Natural killer cell (primary cell): ENCODE measurements around the gene MTFR2. TPM values are rescaled to one million over a fixed set of nuclear protein-coding genes. Genes with fewer than 3 reads are reported as not detected.

Experiments used
- ATAC-seq, 3 donors: fragments of 150-1000 bp in 2 of 3; fragments of 200-7000 bp in 1 of 3; cut with Tn5 transposase; 1 replicate in 1 of 3; 2 replicates in 2 of 3; pipeline ENCODE4 v1.10.0; 2021; ENCODE audit warnings: mild to moderate bottlenecking in 2 of 3, moderate library complexity in 2 of 3
- DNase-seq, 2 donors: peaks; one replicate each; pipeline versions ENCODE4 v3.0.0 to v3.0.0-alpha.2; 2013 to 2021; ENCODE audit warnings: mixed read lengths in 1 of 2
- H3K27ac ChIP-seq: one replicate; pipeline ENCODE4 v1.5.1; 2013; ENCODE audit warnings: mild to moderate bottlenecking, low read length
- H3K27me3 ChIP-seq: one replicate; pipeline ENCODE4 v1.6.1; 2013; ENCODE audit warnings: low read length; ENCODE audit not compliant: control insufficient read depth, insufficient read depth
- H3K36me3 ChIP-seq: one replicate; pipeline ENCODE4 v1.6.1; 2013; ENCODE audit warnings: low read length; ENCODE audit not compliant: control insufficient read depth, insufficient read depth
- H3K4me1 ChIP-seq: one replicate; pipeline ENCODE4 v1.6.1; 2013; ENCODE audit warnings: low read length; ENCODE audit not compliant: control insufficient read depth, insufficient read depth
- H3K4me3 ChIP-seq: one replicate; pipeline ENCODE4 v1.5.1; 2013; ENCODE audit warnings: low read length
- H3K9me3 ChIP-seq: one replicate; pipeline ENCODE4 v1.6.1; 2013; ENCODE audit warnings: low read length; ENCODE audit not compliant: control insufficient read depth, insufficient read depth
- H3K27ac Mint-ChIP-seq, 2 donors: one replicate each; pipeline ENCODE4 v1.8.0; 2022; ENCODE audit warnings: mild to moderate bottlenecking in 2 of 2, mixed read lengths in 2 of 2, moderate library complexity in 1 of 2
- H3K27me3 Mint-ChIP-seq, 2 donors: one replicate each; pipeline ENCODE4 v1.8.0; 2022; ENCODE audit warnings: low read depth in 2 of 2, mixed read lengths in 2 of 2
- H3K36me3 Mint-ChIP-seq: one replicate; pipeline ENCODE4 v1.8.0; 2022; ENCODE audit warnings: mixed read lengths
- H3K4me1 Mint-ChIP-seq, 2 donors: one replicate each; pipeline ENCODE4 v1.8.0; 2022; ENCODE audit warnings: mixed read lengths in 2 of 2
- H3K4me3 Mint-ChIP-seq: one replicate; pipeline ENCODE4 v1.8.0; 2022; ENCODE audit warnings: mild to moderate bottlenecking, moderate library complexity, mixed read lengths
- H3K9me3 Mint-ChIP-seq, 2 donors: one replicate each; pipeline ENCODE4 v1.8.0; 2022; ENCODE audit warnings: mixed read lengths in 2 of 2
- CTCF ChIP-seq: fragments of 200-600 bp; IDR thresholded peaks from one replicate; pipeline ENCODE4 v1.8.0; 2022; ENCODE audit warnings: antibody characterized with exemption
- WGBS: methylation state at CpG from one replicate; pipeline ENCODE4 v1.1.7; 2013; ENCODE audit warnings: missing lambda C conversion rate; ENCODE audit not compliant: insufficient coverage; 5-methylcytosine and 5-hydroxymethylcytosine counted together
- intact Hi-C: fragments of 100-400 bp; cut with micrococcal nuclease; formaldehyde crosslinking; loops from one replicate; pipeline ENCODE4 v1.14.2; 2022
- total RNA-seq, 4 donors: library from RNA; stranded (reverse); fragments of 120-200 nt in 1 of 4; gene quantifications; one replicate each; pipeline versions ENCODE4 v1.2.3 to v1.2.4, GENCODE V29; 2013 to 2022

The MTFR2 gene
- total RNA-seq, 3 donors from 2014 or later (not counting 1 experiment from before 2014, with no cell fraction given) = 1.7 to 2.1 (median 2.0) TPM

GRCh38 chr6:136244061-136244616 is 6.0 kb downstream of the MTFR2 start:
- Histone ChIP-seq H3K9me3 (no peaks in the 10 kb centered on the region), H3K27ac (no peak overlapping the region), H3K4me3 (no peak overlapping the region), H3K27me3 (no peaks in the 10 kb centered on the region), H3K4me1 (no peaks in the 10 kb centered on the region), H3K36me3 (no peaks in the 10 kb centered on the region)
- Mint-ChIP-seq H3K36me3 (no peaks in the 10 kb centered on the region), H3K4me1 (peaks cover 0 to 4% of the 10 kb centered on the region in 2 donors), H3K27ac (no peak overlapping the region), H3K4me3 (no peak overlapping the region), H3K9me3 (no peaks in the 10 kb centered on the region), H3K27me3 (no peaks in the 10 kb centered on the region)
- TF ChIP-seq CTCF = no peak
- no peak for ATAC-seq
- no peak for DNase-seq
- 98% methylated on average over 5 of the region's 5 CpGs for WGBS
- intact Hi-C loops = no loop called here

- no peak overlapping the region for H3K4me3 ChIP-seq
- intact Hi-C loops = no loop called here
- H3K27ac Mint-ChIP-seq = no peak overlapping the region
- no peaks in the 10 kb centered on the region for H3K36me3 ChIP-seq
- no peaks in the 10 kb centered on the region for H3K4me1 ChIP-seq
- no peaks in the 10 kb centered on the region for H3K27me3 ChIP-seq
- H3K27ac ChIP-seq = no peak overlapping the region
- no peaks in the 10 kb centered on the region for H3K27me3 Mint-ChIP-seq
- 66% methylated on average over 9 of the region's 9 CpGs for WGBS
- ATAC-seq (no peak), DNase-seq (no peak)
- no peaks in the 10 kb centered on the region for H3K9me3 ChIP-seq
- no peak overlapping the region for H3K4me3 Mint-ChIP-seq
- TF ChIP-seq CTCF = no peak
- H3K9me3 Mint-ChIP-seq = no peaks in the 10 kb centered on the region
- no peaks in the 10 kb centered on the region for H3K4me1 Mint-ChIP-seq
- H3K36me3 Mint-ChIP-seq = no peaks in the 10 kb centered on the region
Measured at GRCh38 chr6:136236466-136237293, 13.4 kb downstream of the MTFR2 start.

GRCh38 chr6:136235233-136235564 is 14.9 kb downstream of the MTFR2 start:
- 94% methylated on average over 4 of the region's 4 CpGs for WGBS
- Mint-ChIP-seq H3K4me3 (no peak overlapping the region), H3K36me3 (no peaks in the 10 kb centered on the region), H3K4me1 (no peaks in the 10 kb centered on the region), H3K27ac (no peak overlapping the region), H3K27me3 (no peaks in the 10 kb centered on the region), H3K9me3 (no peaks in the 10 kb centered on the region)
- no peaks in the 10 kb centered on the region for H3K27me3 ChIP-seq
- no peaks in the 10 kb centered on the region for H3K9me3 ChIP-seq
- no peak overlapping the region for H3K4me3 ChIP-seq
- ATAC-seq (no peak), DNase-seq (no peak)
- no peak overlapping the region for H3K27ac ChIP-seq
- H3K36me3 ChIP-seq = no peaks in the 10 kb centered on the region
- no peak for TF ChIP-seq CTCF
- intact Hi-C loops = no loop called here
- no peaks in the 10 kb centered on the region for H3K4me1 ChIP-seq

GRCh38 chr6:136232701-136233100 is 17.4 kb downstream of the MTFR2 start:
- Histone ChIP-seq H3K27ac (no peak overlapping the region), H3K4me3 (no peak overlapping the region), H3K9me3 (no peaks in the 10 kb centered on the region), H3K36me3 (no peaks in the 10 kb centered on the region), H3K4me1 (no peaks in the 10 kb centered on the region), H3K27me3 (no peaks in the 10 kb centered on the region)
- ATAC-seq (no peak), DNase-seq (no peak)
- Mint-ChIP-seq H3K4me1 (no peaks in the 10 kb centered on the region), H3K4me3 (no peak overlapping the region), H3K27ac (no peak overlapping the region), H3K27me3 (no peaks in the 10 kb centered on the region), H3K9me3 (no peaks in the 10 kb centered on the region), H3K36me3 (no peaks in the 10 kb centered on the region)
- intact Hi-C loops = no loop called here
- 100% methylated on average over 1 of the region's 1 CpG for WGBS
- no peak for TF ChIP-seq CTCF
